ENCODE data around the gene FGFR2. TPM values are rescaled to one million over a fixed set of nuclear protein-coding genes. Genes with fewer than 3 reads are reported as not detected.
"Not testable (repeated sequence)": the region's sequence is repeated elsewhere in the genome, so short reads cannot be mapped to it uniquely, and the experiment has no call there.

The FGFR2 gene
- total RNA-seq, 1 donor from 2014 or later, result 34.2 TPM

DNA sequence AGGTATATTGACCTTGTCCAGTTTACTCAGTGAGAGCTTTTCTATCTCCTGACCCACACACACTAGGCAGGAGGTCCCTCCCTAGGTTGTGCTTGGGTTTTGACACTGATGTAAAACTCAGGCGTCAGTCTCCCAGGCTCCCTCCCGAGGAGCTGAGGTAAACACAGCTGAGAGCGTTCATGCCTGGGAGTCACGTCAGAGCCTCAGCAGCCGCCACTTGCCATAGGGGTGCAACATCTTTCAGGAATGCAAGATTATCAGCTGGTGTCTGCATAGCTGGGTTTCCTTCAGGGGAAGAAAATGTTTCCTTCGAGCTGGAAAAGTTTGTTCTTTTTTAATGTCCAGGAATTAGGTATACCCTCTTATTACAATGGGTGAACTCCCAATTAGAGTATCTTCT is 70.6 kb downstream of the FGFR2 start:
- no peak for FAIRE-seq

DNA sequence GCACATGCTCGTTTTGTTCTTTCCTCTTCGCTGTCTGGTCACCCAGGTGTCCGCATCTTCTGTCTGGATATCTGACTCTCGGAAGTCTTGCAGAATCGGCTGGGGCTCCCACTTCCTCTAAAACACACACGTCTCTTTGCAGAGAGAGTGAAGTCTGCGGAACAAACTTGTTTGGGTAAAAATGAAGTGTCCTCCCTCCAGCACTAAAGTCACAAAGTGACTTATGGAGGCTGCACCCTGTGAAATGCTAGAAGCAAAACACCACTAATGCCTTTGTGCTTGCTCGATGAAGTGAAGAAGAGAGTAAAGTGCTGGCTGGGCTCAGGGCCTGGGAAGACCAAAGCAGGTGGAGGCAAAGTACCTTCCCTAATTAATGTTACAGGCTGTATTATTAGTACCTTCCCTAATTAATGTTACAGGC is 71.4 kb downstream of the FGFR2 start:
- FAIRE-seq (no peak), DNase-seq (ENCODE audit: low spot score in 2 of 2) (no peak)

More for the DNA sequence above, 70.6 kb downstream of the FGFR2 start:
- DNase-seq (ENCODE audit: low spot score in 2 of 2), result no peak

GRCh38 chr10:121526135-121526790 is 72.0 kb downstream of the FGFR2 start:
- DNase-seq (ENCODE audit: low spot score in 2 of 2) (no peak), FAIRE-seq (no peak)

DNA sequence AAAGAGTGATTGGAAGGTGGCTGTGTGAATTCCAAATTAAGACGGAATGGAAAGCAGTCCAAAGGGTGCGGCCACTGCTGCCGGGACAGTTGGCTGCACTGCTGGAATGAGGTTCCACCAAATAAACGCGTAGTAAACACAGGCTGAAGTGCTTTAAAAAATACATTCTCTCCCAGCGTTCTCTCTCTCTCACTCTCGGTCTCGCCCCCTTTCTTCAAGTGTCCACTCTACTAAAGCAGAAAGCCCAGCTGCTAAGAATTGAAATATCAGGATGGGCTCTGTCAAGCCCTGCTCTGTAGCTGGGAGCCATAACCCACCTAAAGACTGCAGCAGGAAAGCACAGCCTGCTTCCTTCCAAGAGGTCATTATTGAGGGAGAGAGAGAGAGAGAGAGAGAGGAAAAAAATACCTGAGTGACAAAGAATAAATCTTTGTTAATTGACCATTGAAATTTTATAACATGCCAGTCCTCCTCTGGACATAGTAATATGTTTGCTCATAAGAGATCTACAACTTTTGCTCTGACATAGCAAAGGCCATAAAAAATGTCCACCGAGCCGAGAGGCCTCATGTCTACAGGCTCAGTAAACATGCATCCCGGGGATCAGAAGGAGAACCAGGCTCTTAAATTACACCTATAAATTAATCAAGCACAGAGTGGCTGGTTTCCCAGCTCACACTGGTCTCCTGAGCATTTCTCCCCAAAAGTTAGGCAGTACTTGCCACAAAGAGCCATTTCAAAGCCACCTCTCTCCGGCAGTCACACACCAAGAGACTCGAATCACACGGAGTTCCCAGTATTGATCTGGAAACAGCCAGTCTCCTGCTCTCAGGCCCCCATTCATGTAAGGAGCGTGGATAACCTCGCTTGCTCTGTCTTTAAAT is 72.8 kb downstream of the FGFR2 start:
- FAIRE-seq (no peak), DNase-seq (ENCODE audit: low spot score in 2 of 2) (no peak)

GRCh38 chr10:121524157-121524817 is 74.0 kb downstream of the FGFR2 start:
- FAIRE-seq (no peak), DNase-seq (ENCODE audit: low spot score in 2 of 2) (no peak)

DNA sequence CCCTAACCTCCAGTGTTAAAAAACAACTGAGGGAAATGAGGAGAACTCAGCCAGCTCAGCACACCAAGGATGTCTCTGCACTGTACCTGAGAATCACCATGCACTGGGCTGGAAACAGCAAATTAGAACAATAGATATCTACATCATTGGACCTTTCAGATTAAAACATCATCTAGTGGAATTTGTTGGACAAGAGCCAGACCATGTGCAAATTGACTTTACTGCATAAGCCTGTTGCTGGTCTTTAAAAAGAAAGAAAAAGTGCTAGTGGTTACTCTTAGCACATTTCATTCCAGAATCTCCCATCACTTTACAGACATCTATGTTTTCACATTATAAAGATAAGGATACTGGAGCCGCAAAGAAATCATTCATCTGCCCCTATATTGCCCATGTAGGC is 75.4 kb downstream of the FGFR2 start:
- FAIRE-seq (no peak), DNase-seq (ENCODE audit: low spot score in 2 of 2) (no peak)

GRCh38 chr10:121521794-121522556 is 76.3 kb downstream of the FGFR2 start:
- FAIRE-seq (no peak), DNase-seq (ENCODE audit: low spot score in 2 of 2) (no peak)

DNA sequence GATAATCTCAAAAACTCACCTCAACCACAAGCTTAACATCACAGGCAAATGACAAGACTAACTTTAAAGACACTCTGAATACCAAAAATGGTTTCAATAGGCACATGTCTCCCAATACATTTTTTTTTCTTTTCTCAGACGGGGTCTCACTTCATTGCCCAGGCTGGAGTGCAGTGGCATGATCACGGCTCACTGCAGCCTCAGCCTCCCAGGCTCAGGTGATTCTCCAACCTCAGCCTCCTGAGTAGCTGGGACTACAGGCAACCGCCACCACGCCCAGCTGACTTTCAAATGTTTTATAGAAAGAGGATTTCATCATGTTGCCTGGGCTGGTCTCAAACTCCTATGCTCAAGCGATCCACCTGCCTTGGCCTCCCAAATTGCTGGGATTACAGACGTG is 77.7 kb downstream of the FGFR2 start:
- not testable (repeated sequence) for DNase-seq (ENCODE audit: low spot score in 2 of 2); FAIRE-seq

GRCh38 chr10:121519901-121520493 is 78.2 kb downstream of the FGFR2 start:
- DNase-seq (ENCODE audit: low spot score in 2 of 2), result no peak

DNA sequence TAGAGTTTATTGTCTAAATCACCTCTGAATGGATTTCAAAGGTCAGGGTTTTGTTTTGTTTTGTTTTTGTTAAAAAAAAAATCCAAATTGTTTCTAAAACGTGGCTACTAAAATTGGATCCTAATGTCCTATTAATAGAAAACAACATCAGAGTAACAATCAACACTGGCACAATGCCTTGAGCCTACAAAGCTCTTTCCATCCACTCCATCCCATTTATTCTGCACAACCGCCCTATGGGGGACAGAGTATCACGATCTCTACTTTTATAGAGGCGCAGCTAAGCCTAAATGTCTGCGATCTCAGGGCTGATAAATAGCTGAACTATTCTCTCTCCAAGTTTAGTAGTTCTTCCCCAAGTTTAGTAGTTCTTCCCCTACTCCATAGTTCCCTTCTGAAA is 78.8 kb downstream of the FGFR2 start:
- peak; percentile 47 for FAIRE-seq
- DNase-seq (ENCODE audit: low spot score in 2 of 2), result no peak

More at GRCh38 chr10:121519901-121520493, 78.2 kb downstream of the FGFR2 start:
- no peak for FAIRE-seq

GRCh38 chr10:121518333-121518732 is 79.9 kb downstream of the FGFR2 start:
- DNase-seq (ENCODE audit: low spot score in 2 of 2) (no peak), FAIRE-seq (no peak)

DNA sequence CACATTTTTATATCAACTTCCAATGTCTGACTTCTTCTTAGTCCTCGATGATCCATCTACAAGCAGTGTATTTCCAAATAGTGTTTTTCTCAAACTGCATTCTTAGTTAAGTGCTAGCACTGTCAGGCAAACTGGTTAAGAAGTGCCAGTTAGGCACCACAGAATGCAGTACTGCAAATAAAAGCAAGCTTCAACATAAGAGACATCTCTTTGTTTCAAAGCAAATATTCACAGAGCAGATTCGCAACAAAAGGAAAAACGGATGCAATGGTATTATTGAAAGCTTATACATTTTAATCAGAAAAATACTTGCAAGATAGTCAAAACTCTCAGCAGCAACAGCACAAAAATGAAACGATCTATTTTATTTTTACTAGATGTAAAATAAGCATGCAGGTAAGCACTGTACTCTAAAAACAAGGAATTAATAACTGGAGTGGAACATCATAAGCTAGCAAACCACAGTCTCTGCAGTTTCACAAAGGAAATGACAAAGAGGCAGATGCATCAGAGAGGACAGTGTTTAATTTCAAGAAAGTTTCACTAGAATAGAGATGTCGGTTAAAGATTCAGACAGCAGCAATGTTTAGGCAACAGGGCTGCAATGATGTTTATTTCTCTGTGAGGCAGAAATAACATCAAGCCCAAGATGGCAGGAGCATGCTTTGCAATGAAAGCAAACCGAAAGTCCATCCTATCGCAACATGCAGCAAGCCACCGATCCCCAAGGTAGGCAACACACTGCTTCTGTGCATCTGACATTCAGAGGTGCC is 82.0 kb downstream of the FGFR2 start:
- no peak for FAIRE-seq
- DNase-seq (ENCODE audit: low spot score in 2 of 2), result no peak

- no peak for DNase-seq (ENCODE audit: low spot score in 2 of 2)
- FAIRE-seq, result no peak
Measured at GRCh38 chr10:121514141-121514865, 83.9 kb downstream of the FGFR2 start.

- FAIRE-seq (no peak), DNase-seq (ENCODE audit: low spot score in 2 of 2) (no peak)
Measured at GRCh38 chr10:121511943-121512342, 86.3 kb downstream of the FGFR2 start.

DNA sequence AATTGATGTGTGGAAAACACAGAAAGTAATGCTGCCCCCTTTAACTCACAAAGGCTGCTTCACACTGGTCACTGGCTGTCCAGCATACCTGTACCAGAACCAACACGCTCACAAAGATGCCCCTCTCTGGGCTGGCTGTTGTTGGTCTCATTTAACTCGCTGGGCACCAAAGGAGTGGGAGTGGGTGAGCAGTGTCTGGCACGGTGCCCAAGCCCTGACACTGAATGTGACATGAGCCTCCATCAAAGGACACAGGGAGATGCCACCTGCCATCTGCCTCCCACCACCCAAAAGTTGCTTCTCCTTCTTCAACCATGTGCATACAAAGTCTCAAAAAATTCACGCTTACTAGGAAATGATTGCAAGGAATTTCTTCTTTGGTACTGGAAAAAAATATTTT is 86.8 kb downstream of the FGFR2 start:
- FAIRE-seq (no peak), DNase-seq (ENCODE audit: low spot score in 2 of 2) (no peak)

DNA sequence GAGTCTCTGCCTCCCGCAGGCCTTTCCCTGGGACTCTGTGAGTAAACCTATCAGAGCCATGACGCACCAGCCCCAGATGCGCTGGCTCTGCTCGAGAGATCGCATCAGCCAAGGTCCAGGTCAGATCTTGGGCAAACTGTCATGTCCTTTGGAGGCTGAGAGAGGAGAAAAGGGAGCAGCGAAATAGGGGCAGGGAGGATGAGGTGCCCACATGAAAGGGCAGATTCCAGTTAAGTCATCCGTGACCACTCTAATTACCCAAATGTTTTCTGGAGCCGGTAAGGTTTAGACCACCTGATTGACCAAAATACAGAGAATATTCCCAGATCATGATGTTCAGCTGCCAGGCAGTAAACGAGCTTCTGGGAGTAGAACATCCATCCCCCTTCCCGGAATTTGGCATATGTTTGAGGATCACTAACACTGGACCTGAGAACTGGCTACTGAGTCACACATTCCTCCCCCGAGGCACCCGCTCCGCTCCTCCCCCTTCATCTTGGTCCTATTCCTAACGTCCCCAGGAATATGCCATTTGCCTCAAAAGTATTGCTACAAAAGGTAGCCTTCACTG is 88.0 kb downstream of the FGFR2 start:
- DNase-seq (ENCODE audit: low spot score in 2 of 2) (no peak), FAIRE-seq (no peak)

DNA sequence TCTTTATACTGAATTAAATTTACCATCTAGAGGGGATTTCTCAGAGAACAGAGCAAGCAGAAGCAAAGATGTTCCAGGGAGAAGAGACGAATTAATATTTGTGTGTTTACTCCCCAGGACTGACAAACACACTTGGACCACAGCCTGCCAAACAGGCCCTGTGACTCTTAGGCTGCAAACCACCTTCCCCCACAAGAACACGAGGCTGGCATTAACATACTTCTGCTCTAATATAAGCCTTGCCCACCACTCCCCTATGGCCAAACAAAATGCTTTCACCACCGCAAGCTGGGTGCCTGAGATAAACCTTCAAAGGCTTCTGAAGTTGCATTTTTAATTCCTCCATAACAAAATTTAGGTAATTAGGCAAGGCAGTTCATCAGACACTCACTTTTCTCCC is 88.4 kb downstream of the FGFR2 start:
- DNase-seq (ENCODE audit: low spot score in 2 of 2) (no peak), FAIRE-seq (no peak)

- DNase-seq (ENCODE audit: low spot score in 2 of 2), result no peak
Measured at GRCh38 chr10:121509112-121509511, 89.1 kb downstream of the FGFR2 start.

More at GRCh38 chr10:121509112-121509511, 89.1 kb downstream of the FGFR2 start:
- FAIRE-seq, result no peak
